ENCODE data around the gene OTUD7B.
"Not testable (repeated sequence)": the region's sequence is repeated elsewhere in the genome, so short reads cannot be mapped to it uniquely, and the experiment has no call there.

Gene OTUD7B

DNA sequence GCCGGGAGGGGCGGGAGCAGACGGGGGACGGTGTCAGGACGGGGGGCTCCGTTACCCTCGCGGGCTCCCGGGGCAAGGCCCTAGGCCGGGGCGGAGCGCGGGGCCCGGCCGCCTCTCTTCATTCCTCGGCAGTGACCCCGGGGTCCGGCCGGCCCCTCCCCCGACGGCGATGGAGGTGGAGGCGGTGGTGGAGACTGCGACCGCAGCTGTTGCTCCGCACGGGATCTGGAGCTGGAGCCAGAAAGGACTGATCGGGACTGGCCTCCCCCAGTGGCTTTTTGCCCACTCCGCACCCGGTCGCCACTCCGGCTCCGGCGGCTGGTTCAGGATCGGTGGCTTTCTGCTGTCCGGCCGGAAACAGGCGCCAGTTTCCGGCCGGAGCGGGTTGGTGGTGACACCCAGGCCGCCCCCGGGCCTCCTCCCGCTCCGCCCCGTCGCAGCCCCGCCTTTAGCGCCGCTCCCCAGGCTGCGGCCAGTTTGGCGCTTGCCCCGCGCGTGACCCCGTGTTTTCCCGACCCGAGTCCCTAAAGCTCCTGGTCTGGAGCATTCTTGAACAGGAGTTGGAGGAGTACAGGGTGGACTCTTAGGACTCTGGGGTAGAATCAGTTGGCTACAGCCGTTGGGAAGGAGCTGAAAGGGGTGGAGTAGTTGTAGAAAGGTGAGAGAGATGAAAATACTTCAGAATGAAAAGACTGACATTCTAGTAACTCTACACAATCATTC, at the start of gene OTUD7B:
TSS of gene OTUD7B (minus strand) at position 334 of the 723 bp plus-strand sequence. CDS start 33,216 bp downstream, outside the sequence.
- peak; percentile 65 for DNase-seq (ENCODE audit: low spot score)

DNA sequence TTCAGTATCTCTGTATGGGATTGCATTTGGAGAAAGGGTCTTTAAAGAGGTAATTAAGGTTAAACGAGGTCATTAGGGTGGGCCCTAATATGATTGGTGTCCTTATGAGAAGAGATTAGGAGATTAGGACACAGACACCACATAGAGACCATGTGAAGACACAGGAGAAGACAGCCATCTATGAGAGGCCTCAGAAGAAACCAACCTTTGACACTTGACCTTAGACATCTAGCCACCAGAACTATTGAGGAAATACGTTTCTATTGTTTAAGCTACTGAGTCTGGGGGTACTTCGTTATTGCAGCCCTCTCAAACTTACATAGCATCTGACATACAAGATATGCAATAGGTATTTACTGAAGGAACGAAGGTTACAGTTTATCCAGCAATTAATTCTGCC, 49.7 kb upstream of the OTUD7B start:
- no peak for DNase-seq (ENCODE audit: low spot score)

DNA sequence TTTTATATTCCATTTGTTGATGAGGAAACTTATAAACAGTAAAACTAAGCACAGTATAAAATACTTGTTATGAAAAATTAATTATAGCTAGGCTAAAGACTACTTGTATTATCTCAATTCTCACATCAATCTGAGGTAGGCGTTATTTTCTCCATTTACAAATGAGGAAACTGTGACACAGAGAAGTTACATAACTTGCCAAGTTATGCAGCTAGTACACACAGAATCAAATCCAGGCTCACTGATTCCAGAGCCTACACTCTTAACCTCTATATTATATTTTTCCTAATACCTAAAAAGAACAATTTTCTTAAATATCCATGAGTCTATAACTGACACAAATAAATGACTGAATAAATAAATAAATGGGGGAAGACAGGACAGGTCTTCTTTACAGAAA, 45.9 kb upstream of the OTUD7B start:
- DNase-seq (ENCODE audit: low spot score), result no peak

DNA sequence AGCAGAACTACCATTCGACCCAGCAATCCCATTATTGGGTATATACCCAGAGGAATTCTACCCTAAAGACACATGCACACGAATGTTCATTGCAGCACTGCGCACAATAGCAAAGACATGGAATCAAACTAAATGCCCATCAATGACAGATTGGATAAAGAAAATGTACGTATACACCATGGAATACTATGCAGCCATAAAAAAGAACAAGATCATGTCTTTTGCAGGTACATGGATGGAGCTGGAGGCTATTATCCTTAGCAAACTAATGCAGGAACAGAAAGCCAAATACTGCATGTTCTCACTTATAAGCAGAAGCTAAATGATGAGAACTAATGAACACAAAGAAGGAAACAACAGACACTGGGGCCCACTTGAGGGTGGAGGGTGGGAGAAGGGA, 45.0 kb upstream of the OTUD7B start:
- DNase-seq (ENCODE audit: low spot score), result not testable (repeated sequence)

DNA sequence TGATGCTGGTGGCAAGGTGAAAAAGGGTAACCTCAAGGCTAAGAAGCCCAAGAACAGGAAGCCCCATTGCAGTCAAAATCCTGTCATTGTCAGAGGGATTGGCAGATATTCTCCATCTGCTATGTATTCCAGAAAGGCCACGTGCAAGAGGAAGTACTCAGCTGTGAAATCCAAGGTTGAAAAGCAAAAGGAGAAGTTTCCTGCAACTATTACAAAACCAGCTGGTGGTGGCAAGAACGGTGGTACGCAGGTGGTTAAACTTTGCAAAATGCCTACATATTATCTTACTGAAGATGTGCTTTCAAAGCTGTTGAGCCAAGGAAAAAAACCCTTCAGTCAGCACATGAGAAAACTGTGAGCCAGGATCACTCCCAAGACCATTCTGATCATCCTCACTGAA, 43.4 kb upstream of the OTUD7B start:
- no peak for DNase-seq (ENCODE audit: low spot score)

DNA sequence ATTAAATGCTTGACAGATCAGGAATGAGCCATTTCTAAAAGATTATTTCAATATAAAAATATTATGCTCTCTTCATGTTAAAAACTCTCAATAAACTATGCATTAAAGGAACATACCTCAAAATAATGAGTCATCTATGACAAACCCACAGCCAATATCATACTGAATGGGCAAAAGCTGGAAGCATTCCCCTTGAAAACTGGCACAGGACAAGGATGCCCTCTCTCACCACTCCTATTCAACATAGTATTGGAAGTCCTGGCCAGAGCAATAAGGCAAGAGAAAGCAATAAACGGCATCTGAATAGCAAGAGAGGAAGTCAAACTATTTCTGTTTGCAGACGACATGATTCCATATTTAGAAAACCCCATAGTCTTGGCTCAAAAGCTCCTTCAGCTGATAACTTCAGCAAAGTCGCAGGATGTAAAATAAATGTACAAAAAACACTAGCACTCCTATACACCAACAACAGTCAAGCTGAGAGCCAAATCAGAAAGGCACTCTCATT, 41.4 kb upstream of the OTUD7B start:
- DNase-seq (ENCODE audit: low spot score), result not testable (repeated sequence)

DNA sequence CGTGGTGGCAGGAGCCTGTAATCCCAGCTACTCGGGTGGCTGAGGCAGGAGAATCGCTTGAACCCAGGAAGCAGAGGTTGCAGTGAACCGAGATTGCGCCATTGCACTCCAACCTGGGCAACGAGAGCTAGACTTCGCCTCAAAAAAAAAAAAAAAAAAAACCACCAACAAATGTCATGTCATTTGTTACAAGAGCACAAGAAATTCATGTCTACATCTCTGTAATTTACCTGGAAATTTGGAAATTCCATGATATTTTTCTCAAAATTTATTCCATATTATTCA, 40.5 kb upstream of the OTUD7B start:
- no peak for DNase-seq (ENCODE audit: low spot score)

DNA sequence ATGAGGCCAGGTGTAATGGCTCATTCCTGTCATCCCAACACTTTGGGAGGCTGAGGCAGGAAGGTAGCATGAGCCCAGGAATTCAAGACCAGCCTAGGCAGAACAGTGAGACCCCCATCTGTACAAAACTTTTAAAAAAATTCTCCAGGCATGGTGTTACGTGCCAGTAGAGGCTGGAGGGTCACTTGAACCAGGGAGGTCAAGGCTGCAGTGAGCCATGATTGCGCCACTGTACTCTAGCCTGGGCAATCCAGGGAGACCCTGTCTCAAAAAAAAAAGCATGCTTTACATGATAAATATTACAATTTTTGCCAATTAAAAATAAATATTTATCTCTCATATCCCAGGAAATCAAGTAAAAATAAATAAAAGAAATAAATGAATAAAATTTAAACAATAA, 39.4 kb upstream of the OTUD7B start:
- DNase-seq (ENCODE audit: low spot score), result no peak

DNA sequence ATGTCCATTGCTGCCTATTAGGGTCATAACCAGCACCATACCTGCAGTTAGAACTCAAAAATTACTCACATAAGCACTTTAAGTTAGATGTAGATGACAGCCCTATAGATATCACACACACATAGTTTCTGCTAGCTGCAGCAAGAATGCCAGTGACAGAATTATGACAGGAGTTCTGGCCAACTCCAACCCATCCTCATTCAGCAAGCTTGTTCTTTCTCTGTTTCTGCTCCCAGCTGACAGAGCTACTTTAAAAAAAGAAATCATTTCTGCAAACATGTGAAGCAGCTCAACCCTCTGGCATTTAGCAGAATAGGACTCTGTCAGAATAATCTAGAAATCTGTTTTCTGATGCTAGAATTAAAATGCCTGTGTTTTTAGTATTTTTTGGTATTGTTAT, 23.8 kb upstream of the OTUD7B start:
- DNase-seq (ENCODE audit: low spot score), result no peak

DNA sequence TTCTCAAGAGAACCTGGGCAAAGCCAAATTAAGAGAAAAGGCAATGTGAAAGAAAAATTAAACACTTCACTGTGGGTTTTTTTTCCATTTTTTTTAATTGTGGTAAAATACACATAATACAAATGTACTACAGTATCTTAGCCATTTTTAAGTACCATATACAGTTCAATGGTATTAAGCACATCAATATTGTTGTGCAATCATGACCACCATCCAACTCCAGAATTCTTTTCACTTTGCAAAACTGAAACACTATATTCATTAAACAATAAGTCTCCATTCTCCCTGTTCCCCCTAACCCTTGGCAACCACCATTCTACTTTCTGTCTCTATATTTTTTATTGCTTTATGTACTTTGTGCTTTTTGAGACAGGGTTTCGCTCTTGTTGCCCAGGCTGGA, 17.8 kb upstream of the OTUD7B start:
- no peak for DNase-seq (ENCODE audit: low spot score)

DNA sequence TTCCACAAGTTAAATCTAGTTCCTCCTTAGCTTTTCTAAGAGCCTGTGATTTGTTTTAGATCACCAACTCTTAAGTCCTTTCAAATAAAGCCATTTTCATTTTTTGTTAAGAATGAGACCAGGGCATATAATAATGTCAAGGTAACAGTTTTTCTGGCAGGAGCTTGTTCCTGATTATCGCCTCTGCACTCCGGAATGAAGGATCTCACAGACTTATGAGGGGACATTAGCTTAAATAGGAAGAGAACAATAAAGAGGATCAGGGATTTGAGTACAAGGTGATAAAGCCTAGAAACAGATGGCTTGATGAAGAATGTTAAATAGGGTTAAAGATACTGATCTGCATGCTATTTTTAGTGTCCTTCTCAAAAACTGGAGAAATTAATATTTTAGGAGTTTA, 13.6 kb upstream of the OTUD7B start:
- DNase-seq (ENCODE audit: low spot score), result no peak

DNA sequence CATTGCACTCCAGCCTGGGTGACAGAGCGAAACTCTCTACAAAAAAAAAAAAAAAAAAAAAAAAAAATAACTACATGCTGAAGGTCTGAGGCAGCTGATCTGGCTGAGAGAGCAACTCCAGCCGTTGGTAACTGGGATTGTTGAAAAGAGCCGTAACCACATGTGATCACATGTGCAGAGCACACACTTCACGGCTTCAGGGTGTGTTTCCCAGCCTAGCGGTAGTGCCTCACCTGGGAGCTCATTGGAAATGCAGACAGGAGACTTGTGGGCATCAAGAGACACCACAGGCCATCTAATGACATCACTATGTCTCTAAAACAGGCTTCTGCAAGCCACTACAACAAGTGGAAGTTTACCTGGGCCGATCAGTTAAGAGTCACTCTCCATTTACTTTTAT, 11.8 kb upstream of the OTUD7B start:
- DNase-seq (ENCODE audit: low spot score), result no peak

DNA sequence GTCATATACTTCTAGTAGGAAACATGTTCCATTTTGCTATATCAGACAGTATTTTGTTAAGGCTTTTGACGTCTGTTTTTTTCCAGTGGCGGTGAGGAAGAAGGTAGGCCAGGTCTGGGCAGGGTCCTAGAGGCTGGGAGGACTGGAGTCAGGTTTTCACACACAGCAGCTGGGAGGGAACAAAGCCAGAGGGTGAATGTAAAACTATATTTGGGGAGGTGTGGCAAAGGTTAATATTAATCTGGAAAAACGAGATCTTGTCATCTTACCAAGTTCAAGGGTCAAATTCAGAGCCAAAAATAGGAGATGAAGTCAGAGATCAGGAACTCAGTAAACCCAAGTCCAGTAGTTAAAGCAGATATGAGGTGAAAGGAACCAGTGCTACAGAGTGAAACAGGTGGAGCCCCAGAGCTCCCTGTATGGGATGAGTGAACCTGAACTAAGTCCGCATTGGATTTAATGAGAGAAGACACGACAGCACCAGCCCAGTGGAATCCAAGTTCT, 10.7 kb upstream of the OTUD7B start:
- DNase-seq (ENCODE audit: low spot score), result peak; percentile 38

DNA sequence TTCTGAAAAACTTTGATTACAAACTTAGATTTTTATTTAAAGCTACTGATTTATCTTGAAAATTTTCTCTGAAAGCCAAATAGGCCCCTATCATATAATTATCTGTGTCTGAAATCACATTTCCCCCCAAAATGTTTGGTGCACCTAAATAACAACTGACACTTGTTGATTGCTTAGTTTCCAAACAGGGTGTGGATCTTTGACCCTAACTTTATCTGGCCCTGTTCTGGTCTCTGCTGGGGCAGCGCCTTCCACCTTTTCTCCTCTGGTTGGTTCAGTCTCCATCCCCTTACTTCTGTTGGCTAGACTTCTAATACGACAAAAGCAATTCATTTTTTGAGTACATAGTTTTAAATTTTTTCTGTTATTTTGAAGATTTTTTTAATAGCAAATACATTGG, 10.2 kb upstream of the OTUD7B start:
- DNase-seq (ENCODE audit: low spot score), result no peak

DNA sequence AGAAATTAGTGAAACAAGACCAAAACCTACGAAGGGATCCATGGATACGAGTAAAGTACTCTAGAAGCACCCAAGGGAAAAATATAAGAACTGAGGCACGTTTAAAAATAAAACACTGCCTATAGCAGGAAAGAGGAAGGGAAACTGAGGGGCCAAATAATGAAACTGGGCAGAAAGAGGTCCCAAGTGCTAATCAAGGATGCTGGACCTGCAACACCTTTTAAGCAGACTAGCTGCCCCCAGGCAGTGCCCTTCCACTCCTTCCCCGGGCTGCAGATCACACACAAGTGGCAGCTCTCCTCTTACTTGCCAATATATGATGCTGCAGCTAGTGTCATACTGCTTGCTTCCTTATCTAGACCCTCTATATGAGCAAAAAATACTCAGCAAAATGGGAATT, 7.6 kb upstream of the OTUD7B start:
- DNase-seq (ENCODE audit: low spot score), result no peak

DNA sequence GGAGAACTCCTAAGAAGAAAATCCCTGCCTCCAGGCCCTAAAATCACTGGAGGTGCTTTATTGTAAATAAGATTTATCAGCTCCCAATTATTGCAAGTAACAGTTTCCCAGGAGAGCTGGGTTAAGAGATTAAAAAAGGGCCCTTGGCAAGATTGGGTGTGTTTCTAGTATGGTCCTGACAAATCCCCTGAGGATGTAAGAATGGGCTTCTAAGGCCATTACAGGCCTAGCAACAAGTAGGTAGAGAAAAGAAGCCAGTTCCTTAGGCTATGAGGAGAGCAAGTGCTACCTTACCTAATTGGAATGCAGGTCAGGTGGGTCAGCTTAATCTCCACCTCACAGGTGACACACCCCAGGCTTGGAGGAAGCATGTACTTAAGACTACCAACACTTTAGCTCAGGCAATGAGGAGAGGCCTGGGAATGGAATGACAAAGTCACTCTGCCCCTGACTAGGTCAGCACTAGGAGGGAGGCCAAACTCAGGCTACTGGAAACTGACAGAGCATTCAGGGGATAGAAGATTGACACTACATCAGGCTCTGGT, 6.8 kb upstream of the OTUD7B start:
- DNase-seq (ENCODE audit: low spot score), result no peak

DNA sequence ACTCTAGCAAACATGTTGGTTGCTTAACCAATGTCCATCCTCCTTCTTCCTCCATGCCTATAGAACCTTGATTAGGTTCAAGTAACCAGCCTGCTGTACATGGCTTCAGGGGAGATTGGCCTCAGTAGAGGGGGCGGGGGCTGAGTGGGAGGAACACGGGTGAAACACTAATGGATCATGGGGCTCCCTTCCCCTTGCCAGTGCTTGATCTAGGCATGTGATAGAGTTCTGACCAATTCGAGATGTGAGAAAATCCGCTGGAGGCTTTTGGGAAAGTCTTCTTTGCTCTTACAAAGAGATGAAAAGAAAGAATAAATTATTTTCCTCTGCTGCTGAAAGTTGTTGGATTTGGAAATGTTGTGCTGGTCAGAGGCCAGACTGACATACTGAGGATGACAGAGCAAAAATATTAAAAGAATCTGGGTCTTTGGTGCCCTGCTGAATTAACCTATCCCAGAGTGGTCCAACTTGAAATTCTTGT, 5.2 kb upstream of the OTUD7B start:
- DNase-seq (ENCODE audit: low spot score), result no peak

DNA sequence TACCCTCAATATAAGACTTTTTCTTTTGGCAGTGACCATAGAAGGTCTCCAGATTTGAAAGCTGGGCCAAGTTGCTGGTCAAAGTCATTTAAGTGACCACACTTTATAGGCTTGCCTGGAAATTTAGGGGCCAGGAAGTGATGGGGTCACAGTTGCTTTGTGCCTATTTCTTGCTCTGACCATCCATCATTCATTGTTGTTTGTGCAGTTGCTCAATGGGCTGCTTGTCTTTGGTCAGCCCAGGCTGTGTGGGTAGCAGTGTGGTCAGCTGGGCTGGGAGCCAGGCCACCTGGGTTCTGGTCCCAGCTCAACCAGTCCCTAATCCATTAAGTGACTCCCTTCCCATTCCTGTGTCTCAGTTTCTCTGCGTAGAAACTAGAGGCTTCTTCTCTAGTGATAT, 2.1 kb upstream of the OTUD7B start:
- DNase-seq (ENCODE audit: low spot score), result no peak

DNA sequence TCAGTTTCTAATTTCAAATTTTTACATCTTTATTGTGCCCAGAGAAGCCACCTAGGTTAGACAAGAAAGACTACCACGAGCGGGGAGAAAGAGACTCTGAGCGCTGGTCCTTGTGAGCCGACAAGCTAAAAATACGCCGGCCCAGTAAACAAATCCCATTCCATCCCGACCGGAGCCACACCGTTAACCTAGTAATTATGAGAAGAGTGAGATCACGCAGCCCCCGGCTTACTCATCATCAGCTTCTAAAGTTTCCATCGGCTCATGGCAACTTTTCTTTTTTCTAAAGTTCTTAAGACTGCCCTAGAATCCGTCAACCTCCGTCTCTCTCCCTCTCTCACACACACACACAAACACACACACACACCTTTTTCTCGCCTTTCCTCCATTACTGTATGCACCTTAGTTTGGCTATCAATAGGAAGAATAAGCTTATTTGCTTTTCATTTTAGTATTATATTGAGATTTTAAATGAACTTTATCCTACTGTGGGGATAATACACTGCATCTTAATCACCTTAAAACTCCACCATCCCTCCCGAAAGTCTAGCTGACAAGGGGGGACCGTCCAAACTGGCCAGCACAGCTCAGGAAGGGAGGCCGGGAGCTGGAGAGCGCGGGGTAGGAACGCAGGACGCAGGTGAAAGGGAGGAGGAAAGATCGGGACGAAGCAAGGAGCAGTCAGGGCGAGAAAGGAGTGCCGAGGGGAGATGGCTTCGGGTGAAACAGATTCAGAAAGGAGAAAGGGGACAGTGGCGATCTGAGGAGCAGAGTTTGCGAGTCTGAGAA, 728 bp downstream of the OTUD7B start:
- peak; percentile 32 for DNase-seq (ENCODE audit: low spot score)

DNA sequence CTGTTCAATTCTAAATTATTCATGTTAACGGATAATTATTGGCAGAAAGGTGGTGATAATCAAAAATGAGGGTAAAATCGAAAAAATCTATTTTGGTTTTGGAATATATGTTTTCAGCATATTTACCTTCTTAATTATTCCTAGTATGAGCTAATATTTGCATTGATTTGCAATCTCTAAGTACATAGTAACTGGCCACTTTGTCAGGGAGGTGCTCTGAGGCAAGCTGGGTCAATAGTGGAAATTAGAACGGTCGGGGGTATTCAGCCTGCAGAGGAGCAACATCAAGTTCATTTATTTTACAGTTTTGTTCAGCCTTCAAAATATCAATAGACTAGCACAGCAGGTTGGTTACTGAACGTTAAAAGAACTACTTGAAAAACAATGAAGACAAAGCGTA, 1.8 kb downstream of the OTUD7B start:
- no peak for DNase-seq (ENCODE audit: low spot score)

DNA sequence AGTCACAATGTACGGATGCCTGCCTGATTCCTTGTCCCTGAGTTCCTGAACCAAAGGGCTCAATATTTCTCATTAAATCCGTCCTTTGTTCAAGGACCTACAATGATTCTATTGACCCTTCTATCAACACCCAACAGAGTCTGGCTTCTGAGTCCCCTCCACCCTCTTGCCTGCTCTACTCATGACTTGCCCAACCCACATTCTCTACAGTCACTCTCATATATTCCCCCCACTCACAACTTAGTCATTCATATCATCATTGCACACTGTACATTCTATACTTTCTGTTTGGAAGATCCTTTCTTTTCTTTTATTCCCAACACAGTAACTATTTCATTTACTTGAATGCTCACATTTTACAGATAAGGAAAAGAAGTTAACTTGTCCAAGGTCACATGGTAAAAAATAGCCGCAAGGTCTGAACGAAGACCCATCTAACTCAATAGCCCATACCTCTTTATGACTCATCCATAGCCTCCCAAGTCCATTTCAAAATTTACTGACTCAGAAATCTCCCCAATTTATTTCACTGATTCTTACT, 3.6 kb downstream of the OTUD7B start:
- DNase-seq (ENCODE audit: low spot score), result no peak

DNA sequence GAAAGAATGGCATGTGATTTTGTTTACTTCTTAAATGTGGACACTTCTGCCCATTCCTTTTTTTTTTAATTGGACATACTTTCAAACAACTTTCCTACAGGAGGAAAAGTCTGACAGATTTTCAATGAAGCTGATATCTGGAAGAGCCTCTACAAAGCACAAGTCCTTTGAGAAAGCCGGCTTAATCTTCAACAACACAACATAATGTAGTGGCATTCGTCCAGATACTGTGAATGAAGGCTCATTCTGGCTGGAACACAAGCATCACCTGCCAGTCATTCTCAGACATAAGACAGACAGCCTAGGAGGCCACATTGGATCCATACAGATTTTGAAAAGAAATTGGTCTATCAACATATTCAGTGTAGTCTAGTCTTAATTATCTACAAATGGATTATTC, 4.9 kb downstream of the OTUD7B start:
- DNase-seq (ENCODE audit: low spot score), result no peak

DNA sequence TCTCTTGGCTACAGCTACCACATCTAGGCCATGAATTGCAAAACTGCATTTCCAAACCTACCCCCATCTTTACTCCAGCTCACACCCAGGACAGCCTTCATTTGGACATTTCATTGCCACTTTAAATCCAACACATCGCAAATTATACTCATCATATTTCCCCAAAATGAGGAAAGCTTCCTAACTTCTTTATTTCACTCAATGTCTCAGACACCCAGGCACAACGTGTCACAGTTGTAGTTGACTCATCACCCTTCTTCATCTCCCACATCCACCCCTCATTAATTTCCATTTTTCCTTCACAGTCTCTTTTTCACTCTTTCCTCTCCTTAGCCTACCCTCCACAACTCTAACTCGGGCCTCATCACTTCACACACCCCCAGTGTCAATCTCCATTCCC, 6.7 kb downstream of the OTUD7B start:
- DNase-seq (ENCODE audit: low spot score), result no peak
